Neural progenitor cell (in vitro differentiated cells): ENCODE results near the gene STK24. TPM values are rescaled to one million over a fixed set of nuclear protein-coding genes. Genes with fewer than 3 reads are reported as not detected.

Experiments used
- DNase-seq: peaks from one replicate; pipeline ENCODE4 v3.0.0-alpha.2; 2016; ENCODE audit warnings: low spot score
- H2AFZ ChIP-seq: fragments of 200-600 bp; sonication (generic); replicated peaks from 2 replicates; pipeline ENCODE4 v1.6.1; 2016; ENCODE audit warnings: antibody characterized with exemption
- H3F3A ChIP-seq: fragments of 200-600 bp; sonication (generic); 2 replicates; pipeline ENCODE4 v1.6.1; 2016; ENCODE audit warnings: antibody characterized with exemption, low read depth
- H3K27ac ChIP-seq: fragments of 200-600 bp; sonication (generic); 2 replicates; pipeline ENCODE4 v1.5.1; 2016; ENCODE audit warnings: mild to moderate bottlenecking
- H3K27me3 ChIP-seq: fragments of 200-600 bp; sonication (generic); 2 replicates; pipeline ENCODE4 v1.6.1; 2016; ENCODE audit warnings: mild to moderate bottlenecking, moderate library complexity
- H3K36me3 ChIP-seq: fragments of 200-600 bp; sonication (generic); 2 replicates; pipeline ENCODE4 v1.5.1; 2016
- H3K4me1 ChIP-seq: fragments of 200-600 bp; sonication (generic); 2 replicates; pipeline ENCODE4 v1.6.1; 2016; ENCODE audit warnings: mixed run types
- H3K4me2 ChIP-seq: fragments of 200-600 bp; sonication (generic); 2 replicates; pipeline ENCODE4 v1.6.1; 2016
- H3K4me3 ChIP-seq: fragments of 200-600 bp; sonication (generic); 2 replicates; pipeline ENCODE4 v1.5.1; 2016
- H3K79me2 ChIP-seq: fragments of 200-600 bp; sonication (generic); 2 replicates; pipeline ENCODE4 v1.6.1; 2016; ENCODE audit warnings: low read depth
- H3K9ac ChIP-seq: fragments of 200-600 bp; sonication (generic); 2 replicates; pipeline ENCODE4 v1.6.1; 2016
- H3K9me3 ChIP-seq: fragments of 200-600 bp; sonication (generic); 2 replicates; pipeline ENCODE4 v1.5.1; 2016; ENCODE audit warnings: low read depth
- H4K20me1 ChIP-seq: fragments of 200-600 bp; sonication (generic); 2 replicates; pipeline ENCODE4 v1.6.1; 2016; ENCODE audit warnings: low read depth
- H3K27ac Mint-ChIP-seq: 3 replicates; pipeline ENCODE4 v1.8.0; 2021; ENCODE audit warnings: mixed read lengths
- H3K27me3 Mint-ChIP-seq: 2 replicates; pipeline ENCODE4 v1.8.0; 2022; ENCODE audit warnings: low read depth, mild to moderate bottlenecking, inconsistent platforms, moderate library complexity, mixed read lengths; ENCODE audit not compliant: insufficient read depth
- H3K36me3 Mint-ChIP-seq: 3 replicates; pipeline ENCODE4 v1.8.0; 2021; ENCODE audit warnings: mixed read lengths
- H3K4me1 Mint-ChIP-seq: 3 replicates; pipeline ENCODE4 v1.8.0; 2021; ENCODE audit warnings: mixed read lengths
- H3K4me3 Mint-ChIP-seq: 3 replicates; pipeline ENCODE4 v1.8.0; 2021; ENCODE audit warnings: mild to moderate bottlenecking, moderate library complexity, mixed read lengths
- H3K9me3 Mint-ChIP-seq: 3 replicates; pipeline ENCODE4 v1.8.0; 2020; ENCODE audit warnings: mixed read lengths
- EZH2 ChIP-seq: fragments of 200-600 bp; sonication (generic); IDR thresholded peaks from 2 replicates; pipeline ENCODE4 v1.6.1; 2017; ENCODE audit warnings: antibody characterized with exemption, mild to moderate bottlenecking, moderate library complexity
- EZH2phosphoT487 ChIP-seq: fragments of 200-600 bp; sonication (generic); IDR thresholded peaks from 2 replicates; pipeline ENCODE4 v1.6.1; 2017; ENCODE audit warnings: antibody characterized with exemption
- total RNA-seq: library from RNA; depleted of rRNA; stranded (reverse); fragments of >200 nt; gene quantifications from 2 replicates; pipeline ENCODE4 v1.2.3, GENCODE V29; 2015; ENCODE audit warnings: low replicate concordance
- TF ChIP-seq, protein P1 (sequence below): fragments of 200-600 bp; sonication (generic); IDR thresholded peaks from 2 replicates; pipeline ENCODE4 v1.5.1; 2017; ENCODE audit warnings: antibody characterized with exemption, mild to moderate bottlenecking

STK24 gene
- total RNA-seq, 1 donor from 2014 or later, result 330 TPM

DNA sequence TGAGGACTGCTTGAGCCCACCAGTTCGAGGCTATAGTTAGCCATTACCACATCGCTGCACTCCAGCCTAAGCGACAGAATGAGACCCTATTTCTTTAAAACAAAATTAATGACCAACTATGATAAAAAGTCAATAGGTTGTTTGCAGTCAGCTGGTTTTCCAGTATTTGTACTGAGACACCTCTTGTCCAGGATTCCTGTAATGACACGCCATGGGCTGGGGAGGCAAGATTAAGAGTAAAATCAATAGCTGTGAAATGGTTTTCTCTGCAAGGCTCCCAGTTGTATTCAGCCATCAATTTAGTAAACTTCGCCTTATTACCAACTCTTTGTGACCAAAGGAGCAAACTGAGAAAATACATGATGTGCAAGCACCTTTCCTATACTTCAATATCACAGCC is 29.5 kb downstream of the STK24 start:
- Histone ChIP-seq H3K27me3 (no peaks in the 10 kb centered on the region), H3K4me2 (no peak overlapping the region), H3K4me1 (peaks cover 26% of the 10 kb centered on the region), H3K9me3 (no peaks in the 10 kb centered on the region), H3K36me3 (no peaks in the 10 kb centered on the region), H3K27ac (no peak overlapping the region), H3K79me2 (peaks cover 100% of the 10 kb centered on the region), H3K9ac (no peak overlapping the region), H4K20me1 (peaks cover 75% of the 10 kb centered on the region), H2AFZ (no peak overlapping the region), H3F3A (no peaks in the 10 kb centered on the region), H3K4me3 (no peak overlapping the region)
- peaks cover 4% of the 10 kb centered on the region for H3K27me3 Mint-ChIP-seq
- H3K27ac Mint-ChIP-seq, result no peak overlapping the region
- no peak for DNase-seq
- H3K4me1 Mint-ChIP-seq, result peaks cover 32% of the 10 kb centered on the region
- H3K4me3 Mint-ChIP-seq, result no peak overlapping the region
- H3K9me3 Mint-ChIP-seq, result peaks cover 38% of the 10 kb centered on the region
- no peak for TF ChIP-seq EZH2
- TF ChIP-seq, protein P1, sequence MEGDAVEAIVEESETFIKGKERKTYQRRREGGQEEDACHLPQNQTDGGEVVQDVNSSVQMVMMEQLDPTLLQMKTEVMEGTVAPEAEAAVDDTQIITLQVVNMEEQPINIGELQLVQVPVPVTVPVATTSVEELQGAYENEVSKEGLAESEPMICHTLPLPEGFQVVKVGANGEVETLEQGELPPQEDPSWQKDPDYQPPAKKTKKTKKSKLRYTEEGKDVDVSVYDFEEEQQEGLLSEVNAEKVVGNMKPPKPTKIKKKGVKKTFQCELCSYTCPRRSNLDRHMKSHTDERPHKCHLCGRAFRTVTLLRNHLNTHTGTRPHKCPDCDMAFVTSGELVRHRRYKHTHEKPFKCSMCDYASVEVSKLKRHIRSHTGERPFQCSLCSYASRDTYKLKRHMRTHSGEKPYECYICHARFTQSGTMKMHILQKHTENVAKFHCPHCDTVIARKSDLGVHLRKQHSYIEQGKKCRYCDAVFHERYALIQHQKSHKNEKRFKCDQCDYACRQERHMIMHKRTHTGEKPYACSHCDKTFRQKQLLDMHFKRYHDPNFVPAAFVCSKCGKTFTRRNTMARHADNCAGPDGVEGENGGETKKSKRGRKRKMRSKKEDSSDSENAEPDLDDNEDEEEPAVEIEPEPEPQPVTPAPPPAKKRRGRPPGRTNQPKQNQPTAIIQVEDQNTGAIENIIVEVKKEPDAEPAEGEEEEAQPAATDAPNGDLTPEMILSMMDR, result no peak
- no peak for TF ChIP-seq EZH2phosphoT487
- peaks cover 46% of the 10 kb centered on the region for H3K36me3 Mint-ChIP-seq

DNA sequence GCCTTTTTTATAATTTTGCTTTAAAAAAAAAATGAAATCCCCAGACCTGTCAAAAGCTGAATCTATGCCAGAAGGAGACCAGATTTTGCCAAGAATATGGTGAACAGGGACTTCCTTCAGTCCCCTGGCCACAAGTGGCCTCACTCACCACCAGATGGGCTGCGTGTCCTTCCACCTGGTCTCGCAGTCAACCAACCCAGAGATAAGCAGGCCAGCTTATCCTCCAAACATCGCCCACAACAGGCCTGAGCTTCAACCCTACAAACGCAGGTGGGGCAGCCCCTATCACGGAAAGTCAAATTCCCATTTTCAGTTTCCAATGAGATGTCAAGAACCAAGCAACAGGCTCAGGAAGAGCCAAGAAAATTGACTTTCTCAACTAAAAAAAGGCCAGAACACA is 30.5 kb downstream of the STK24 start:
- H3K27ac ChIP-seq, result no peak overlapping the region
- H3K9me3 ChIP-seq, result no peaks in the 10 kb centered on the region
- Mint-ChIP-seq H3K4me3 (no peak overlapping the region), H3K36me3 (peaks cover 39% of the 10 kb centered on the region), H3K9me3 (peaks cover 30% of the 10 kb centered on the region), H3K27me3 (peaks cover 4% of the 10 kb centered on the region), H3K4me1 (peaks cover 41% of the 10 kb centered on the region), H3K27ac (peak overlapping the region; percentile 74)
- H3K4me1 ChIP-seq, result peaks cover 35% of the 10 kb centered on the region
- H3F3A ChIP-seq, result no peaks in the 10 kb centered on the region
- no peak overlapping the region for H3K4me3 ChIP-seq
- no peak overlapping the region for H3K4me2 ChIP-seq
- H3K79me2 ChIP-seq, result peaks cover 100% of the 10 kb centered on the region
- no peak for TF ChIP-seq EZH2
- TF ChIP-seq, protein P1, result no peak
- no peak for TF ChIP-seq EZH2phosphoT487
- H3K27me3 ChIP-seq, result no peaks in the 10 kb centered on the region
- no peak overlapping the region for H2AFZ ChIP-seq
- H3K9ac ChIP-seq, result no peak overlapping the region
- peaks cover 82% of the 10 kb centered on the region for H4K20me1 ChIP-seq
- H3K36me3 ChIP-seq, result no peaks in the 10 kb centered on the region
- no peak for DNase-seq

DNA sequence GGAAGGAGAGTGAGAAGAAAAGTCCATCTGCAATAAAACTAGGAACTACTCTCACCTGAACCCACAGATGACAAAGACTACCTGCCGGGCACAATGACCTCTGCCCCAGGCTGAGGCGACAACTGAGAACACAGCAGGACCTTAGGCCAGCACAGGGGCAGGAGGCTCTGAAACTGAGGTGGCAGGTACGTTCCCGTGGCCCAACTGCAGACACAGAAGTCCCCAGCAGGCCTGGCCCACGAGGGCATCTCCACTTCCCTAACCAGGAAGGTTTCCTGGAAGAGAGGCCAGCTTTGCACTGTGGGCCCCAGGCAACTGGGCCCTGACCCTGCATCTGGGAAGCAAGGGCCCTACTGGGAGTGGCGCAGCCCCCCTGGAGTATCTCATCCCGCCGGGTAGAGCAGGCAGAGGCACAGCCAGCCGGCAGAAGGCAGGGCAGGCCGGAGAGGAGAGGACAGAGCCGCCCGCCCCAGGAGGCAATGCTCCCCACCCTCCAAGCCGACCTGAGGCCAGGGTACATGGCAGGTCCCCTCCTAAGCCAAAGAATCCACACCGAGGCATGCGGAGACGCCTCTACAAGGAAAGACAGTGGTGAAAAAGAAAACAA is 32.7 kb downstream of the STK24 start:
- H3K9ac ChIP-seq, result peak overlapping the region; percentile 29
- H3K9me3 ChIP-seq, result no peaks in the 10 kb centered on the region
- no peak overlapping the region for H2AFZ ChIP-seq
- peak overlapping the region; percentile 81 for H3K27ac Mint-ChIP-seq
- peak overlapping the region; percentile 44 for H3K4me2 ChIP-seq
- H3K27me3 Mint-ChIP-seq, result peaks cover 2% of the 10 kb centered on the region
- peaks cover 12% of the 10 kb centered on the region for H3K9me3 Mint-ChIP-seq
- TF ChIP-seq EZH2phosphoT487, result no peak
- TF ChIP-seq, protein P1, result no peak
- no peak for TF ChIP-seq EZH2
- H4K20me1 ChIP-seq, result peaks cover 97% of the 10 kb centered on the region
- no peak for DNase-seq
- H3K36me3 Mint-ChIP-seq, result peaks cover 27% of the 10 kb centered on the region
- peaks cover 54% of the 10 kb centered on the region for H3K4me1 Mint-ChIP-seq
- H3K4me3 Mint-ChIP-seq, result no peak overlapping the region
- no peaks in the 10 kb centered on the region for H3K27me3 ChIP-seq
- peak overlapping the region; percentile 44 for H3K27ac ChIP-seq
- H3F3A ChIP-seq, result no peaks in the 10 kb centered on the region
- no peak overlapping the region for H3K4me3 ChIP-seq
- H3K36me3 ChIP-seq, result no peaks in the 10 kb centered on the region
- peaks cover 100% of the 10 kb centered on the region for H3K79me2 ChIP-seq
- H3K4me1 ChIP-seq, result peaks cover 42% of the 10 kb centered on the region
